DMS153 (cell line): ENCODE measurements around the gene IGF2BP3.

Experiments used
- DNase-seq: peaks from one replicate; lab custom pipeline; 2025; lab: John Stamatoyannopoulos, UW

IGF2BP3 gene

GRCh38 chr7:23472046-23472445 is 1.8 kb upstream of the IGF2BP3 start:
- no peak for DNase-seq

- peak; percentile 91 for DNase-seq
These were observed 992 bp upstream of the IGF2BP3 start for GRCh38 chr7:23471106-23471859.

- DNase-seq: no peak
These were observed 385 bp downstream of the IGF2BP3 start for GRCh38 chr7:23469961-23470250.

GRCh38 chr7:23469150-23469960 is 936 bp downstream of the IGF2BP3 start:
- no peak for DNase-seq

GRCh38 chr7:23468526-23469149 is 1.7 kb downstream of the IGF2BP3 start:
- no peak for DNase-seq

- no peak for DNase-seq
These were observed 2.3 kb downstream of the IGF2BP3 start for GRCh38 chr7:23467806-23468525.

GRCh38 chr7:23467291-23467805 is 2.9 kb downstream of the IGF2BP3 start:
- DNase-seq: no peak

GRCh38 chr7:23462846-23463245 is 7.4 kb downstream of the IGF2BP3 start:
- DNase-seq: no peak

- DNase-seq: no peak
These were observed 12.2 kb downstream of the IGF2BP3 start for GRCh38 chr7:23458044-23458443.

- no peak for DNase-seq
These were observed 14.2 kb downstream of the IGF2BP3 start for GRCh38 chr7:23456093-23456492.

- DNase-seq: no peak
These were observed 15.3 kb downstream of the IGF2BP3 start for GRCh38 chr7:23454881-23455526.

GRCh38 chr7:23450518-23450917 is 19.8 kb downstream of the IGF2BP3 start:
- no peak for DNase-seq

GRCh38 chr7:23449941-23450340 is 20.4 kb downstream of the IGF2BP3 start:
- no peak for DNase-seq

GRCh38 chr7:23445326-23445725 is 25.0 kb downstream of the IGF2BP3 start:
- DNase-seq: no peak

- no peak for DNase-seq
These were observed 26.3 kb downstream of the IGF2BP3 start for GRCh38 chr7:23443974-23444373.

GRCh38 chr7:23438171-23438570 is 32.1 kb downstream of the IGF2BP3 start:
- DNase-seq: no peak

GRCh38 chr7:23434147-23434917 is 36.0 kb downstream of the IGF2BP3 start:
- DNase-seq: no peak

GRCh38 chr7:23431702-23432199 is 38.5 kb downstream of the IGF2BP3 start:
- no peak for DNase-seq

GRCh38 chr7:23430893-23431259 is 39.4 kb downstream of the IGF2BP3 start:
- DNase-seq: no peak

- DNase-seq: no peak
These were observed 43.4 kb downstream of the IGF2BP3 start for GRCh38 chr7:23426876-23427275.

- no peak for DNase-seq
These were observed 47.4 kb downstream of the IGF2BP3 start for GRCh38 chr7:23422909-23423308.
